AG09319 (cell line): ENCODE data around the gene ZNF814.

Source experiments
- DNase-seq: peaks from one replicate; pipeline ENCODE4 v3.0.0-alpha.2; 2010; ENCODE audit warnings: low read depth; ENCODE audit errors: extremely low read depth
- CTCF ChIP-seq: IDR thresholded peaks from 2 replicates; pipeline ENCODE4 v1.5.1; 2011; ENCODE audit warnings: low read depth, mild to moderate bottlenecking, inconsistent platforms, low read length, moderate library complexity

ZNF814 gene

GRCh38 chr19:57807541-57807940 lies 81.3 kb downstream of the ZNF814 start:
- no peak for TF ChIP-seq CTCF
- no peak for DNase-seq

GRCh38 chr19:57803594-57804325 lies 85.1 kb downstream of the ZNF814 start:
- TF ChIP-seq CTCF: no peak
- DNase-seq: no peak

GRCh38 chr19:57803265-57803593 lies 85.6 kb downstream of the ZNF814 start:
- TF ChIP-seq CTCF: no peak
- no peak for DNase-seq

- DNase-seq: no peak
- no peak for TF ChIP-seq CTCF
Observed at GRCh38 chr19:57802269-57802668, 86.6 kb downstream of the ZNF814 start.

GRCh38 chr19:57800696-57801095 lies 88.1 kb downstream of the ZNF814 start:
- TF ChIP-seq CTCF: no peak
- DNase-seq: no peak
